GM23248 (cell line): Measurements from ENCODE around the gene NPHS2. TPM values are rescaled to one million over a fixed set of nuclear protein-coding genes. Genes with fewer than 3 reads are reported as not detected.
A peak's percentile ranks its signal among the peaks of the same experiment; 100 is the strongest.

Source experiments
- DNase-seq: peaks from one replicate; pipeline ENCODE4 v3.0.0-alpha.2; 2015
- H2AFZ ChIP-seq: fragments of 200-600 bp; sonication (generic); 2 replicates; pipeline ENCODE4 v1.6.1; 2016; ENCODE audit warnings: antibody characterized with exemption
- H3F3A ChIP-seq: fragments of 200-600 bp; sonication (generic); 2 replicates; pipeline ENCODE4 v1.6.1; 2016; ENCODE audit warnings: mild to moderate bottlenecking, antibody characterized with exemption, mixed run types; ENCODE audit not compliant: insufficient read depth
- H3K27ac ChIP-seq: fragments of 200-600 bp; sonication (generic); 2 replicates; pipeline ENCODE4 v1.5.1; 2016; ENCODE audit warnings: mild to moderate bottlenecking
- H3K27me3 ChIP-seq: fragments of 200-600 bp; sonication (generic); replicated peaks from 2 replicates; pipeline ENCODE4 v1.6.1; 2016; ENCODE audit warnings: mild to moderate bottlenecking; ENCODE audit not compliant: insufficient read depth
- H3K36me3 ChIP-seq: fragments of 200-600 bp; sonication (generic); 2 replicates; pipeline ENCODE4 v1.6.1; 2016; ENCODE audit warnings: low read depth, mild to moderate bottlenecking
- H3K4me1 ChIP-seq: fragments of 200-600 bp; sonication (generic); 2 replicates; pipeline ENCODE4 v1.6.1; 2016; ENCODE audit warnings: mild to moderate bottlenecking; ENCODE audit not compliant: insufficient read depth
- H3K4me2 ChIP-seq: fragments of 200-600 bp; sonication (generic); one replicate; pipeline ENCODE4 v1.6.1; 2016; ENCODE audit warnings: mild to moderate bottlenecking; ENCODE audit not compliant: unreplicated experiment
- H3K4me3 ChIP-seq: fragments of 200-600 bp; sonication (generic); 2 replicates; pipeline ENCODE4 v1.5.1; 2016; ENCODE audit warnings: mild to moderate bottlenecking
- H3K79me2 ChIP-seq: fragments of 200-600 bp; sonication (generic); 2 replicates; pipeline ENCODE4 v1.6.1; 2016; ENCODE audit warnings: mild to moderate bottlenecking; ENCODE audit not compliant: insufficient read depth
- H3K9ac ChIP-seq: fragments of 200-600 bp; sonication (generic); 2 replicates; pipeline ENCODE4 v1.6.1; 2016; ENCODE audit warnings: mild to moderate bottlenecking
- H3K9me2 ChIP-seq: fragments of 200-600 bp; sonication (generic); 2 replicates; pipeline ENCODE4 v1.6.1; 2016; ENCODE audit warnings: mixed run types, mild to moderate bottlenecking, moderate library complexity; ENCODE audit not compliant: insufficient read depth
- H3K9me3 ChIP-seq: fragments of 200-600 bp; sonication (generic); one replicate; pipeline ENCODE4 v1.6.1; 2017; ENCODE audit warnings: low read depth
- H4K20me1 ChIP-seq: fragments of 200-600 bp; sonication (generic); 2 replicates; pipeline ENCODE4 v1.6.0; 2016; ENCODE audit not compliant: insufficient read depth
- EZH2 ChIP-seq: fragments of 200-600 bp; sonication (generic); IDR thresholded peaks from 2 replicates; pipeline ENCODE4 v1.6.1; 2018; ENCODE audit warnings: antibody characterized with exemption, mild to moderate bottlenecking; ENCODE audit not compliant: insufficient read depth, poor library complexity, severe bottlenecking
- EZH2phosphoT487 ChIP-seq: fragments of 200-600 bp; sonication (generic); IDR thresholded peaks from 2 replicates; pipeline ENCODE4 v1.6.1; 2018; ENCODE audit warnings: antibody characterized with exemption, moderate library complexity, mild to moderate bottlenecking, low read depth; ENCODE audit not compliant: insufficient read depth
- WGBS, 2 experiments: methylation state at CpG; one replicate each; pipeline ENCODE4 v1.1.6; 2015 to 2017; ENCODE audit warnings: low lambda C conversion rate in 2 of 2, low coverage in 1 of 2; ENCODE audit errors: missing lambda C conversion rate in 2 of 2; 5-methylcytosine and 5-hydroxymethylcytosine counted together
- in situ Hi-C: fragments of 300-500 bp; cut with MboI; formaldehyde crosslinking; loops from 2 replicates; pipeline ENCODE4 v1.15.0; 2020
- polyA plus RNA-seq: library from polyadenylated mRNA; unstranded; fragments of >200 nt; fragmentation: Nextera tagmentation; extraction: Ambion mirVana; gene quantifications from 2 replicates; pipeline ENCODE4 v1.2.1, GENCODE V29; 2016
- total RNA-seq: library from RNA; depleted of rRNA; stranded (reverse); fragments of >200 nt; shearing (Covaris generic); gene quantifications from 2 replicates; pipeline ENCODE4 v1.2.3, GENCODE V29; 2014

The NPHS2 gene
- total and polyA plus RNA-seq, 2 experiments from 2014 or later, result not detected

DNA sequence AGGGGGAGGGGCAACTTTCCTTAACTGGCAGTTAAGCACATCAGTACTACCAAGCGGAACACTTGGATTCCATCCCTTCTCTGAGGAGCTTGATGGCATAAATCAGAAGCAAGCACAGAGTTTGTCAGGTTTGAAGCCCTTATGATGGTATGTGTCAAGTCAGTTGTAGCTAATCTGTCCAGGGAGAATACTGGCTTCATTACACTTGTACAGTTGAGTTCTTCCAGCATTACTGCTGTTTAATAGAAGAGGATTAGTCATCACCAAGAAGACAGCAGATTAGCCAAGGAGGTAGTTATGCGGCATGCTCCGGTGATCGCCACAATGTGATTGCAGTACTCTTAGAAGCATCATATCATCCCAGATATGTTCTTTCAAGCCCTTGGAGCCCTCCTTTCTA, 13.8 kb upstream of the NPHS2 start:
- no peak overlapping the region for H3K4me3 ChIP-seq
- no peaks in the 10 kb centered on the region for H3K9me3 ChIP-seq
- no peak overlapping the region for H2AFZ ChIP-seq
- no peaks in the 10 kb centered on the region for H3K4me1 ChIP-seq
- no peaks in the 10 kb centered on the region for H3K9me2 ChIP-seq
- H3K79me2 ChIP-seq, result no peaks in the 10 kb centered on the region
- H3K36me3 ChIP-seq, result no peaks in the 10 kb centered on the region
- in situ Hi-C loops, result no loop called here
- WGBS, 2 experiments, result 33 to 39% methylated on average over 4 of the region's 4 CpGs
- DNase-seq, result peak; percentile 8
- no peak overlapping the region for H3K4me2 ChIP-seq
- TF ChIP-seq EZH2phosphoT487 (no peak), EZH2 (no peak)
- no peaks in the 10 kb centered on the region for H3F3A ChIP-seq
- no peak overlapping the region for H3K27ac ChIP-seq
- H3K9ac ChIP-seq, result no peak overlapping the region
- no peaks in the 10 kb centered on the region for H4K20me1 ChIP-seq
- H3K27me3 ChIP-seq, result peaks cover 46% of the 10 kb centered on the region

GRCh38 chr1:179588425-179589024, 12.8 kb upstream of the NPHS2 start:
- Histone ChIP-seq H3K4me2 (no peak overlapping the region), H3K79me2 (no peaks in the 10 kb centered on the region), H3K27ac (no peak overlapping the region), H3K9ac (no peak overlapping the region), H3K9me3 (no peaks in the 10 kb centered on the region), H2AFZ (no peak overlapping the region), H3K4me3 (no peak overlapping the region), H3K36me3 (no peaks in the 10 kb centered on the region), H3F3A (no peaks in the 10 kb centered on the region), H3K27me3 (peaks cover 38% of the 10 kb centered on the region), H3K9me2 (no peaks in the 10 kb centered on the region), H3K4me1 (no peaks in the 10 kb centered on the region), H4K20me1 (no peaks in the 10 kb centered on the region)
- no peak for DNase-seq
- in situ Hi-C loops, result no loop called here
- 81 to 83% methylated on average over 18 of the region's 18 CpGs for WGBS, 2 experiments
- TF ChIP-seq EZH2 (no peak), EZH2phosphoT487 (no peak)

GRCh38 chr1:179587336-179587735, 11.6 kb upstream of the NPHS2 start:
- Histone ChIP-seq H3F3A (no peaks in the 10 kb centered on the region), H3K4me1 (no peaks in the 10 kb centered on the region), H3K4me2 (no peak overlapping the region), H3K36me3 (no peaks in the 10 kb centered on the region), H3K27ac (no peak overlapping the region), H3K9me2 (no peaks in the 10 kb centered on the region), H3K9me3 (no peaks in the 10 kb centered on the region), H2AFZ (no peak overlapping the region), H3K79me2 (no peaks in the 10 kb centered on the region), H4K20me1 (no peaks in the 10 kb centered on the region), H3K4me3 (no peak overlapping the region), H3K9ac (no peak overlapping the region), H3K27me3 (peaks cover 30% of the 10 kb centered on the region)
- no peak for DNase-seq
- in situ Hi-C loops, result no loop called here
- 61 to 71% methylated on average over 6 of the region's 6 CpGs for whole genome bisulfite sequencing, 2 experiments
- TF ChIP-seq EZH2phosphoT487 (no peak), EZH2 (no peak)

DNA sequence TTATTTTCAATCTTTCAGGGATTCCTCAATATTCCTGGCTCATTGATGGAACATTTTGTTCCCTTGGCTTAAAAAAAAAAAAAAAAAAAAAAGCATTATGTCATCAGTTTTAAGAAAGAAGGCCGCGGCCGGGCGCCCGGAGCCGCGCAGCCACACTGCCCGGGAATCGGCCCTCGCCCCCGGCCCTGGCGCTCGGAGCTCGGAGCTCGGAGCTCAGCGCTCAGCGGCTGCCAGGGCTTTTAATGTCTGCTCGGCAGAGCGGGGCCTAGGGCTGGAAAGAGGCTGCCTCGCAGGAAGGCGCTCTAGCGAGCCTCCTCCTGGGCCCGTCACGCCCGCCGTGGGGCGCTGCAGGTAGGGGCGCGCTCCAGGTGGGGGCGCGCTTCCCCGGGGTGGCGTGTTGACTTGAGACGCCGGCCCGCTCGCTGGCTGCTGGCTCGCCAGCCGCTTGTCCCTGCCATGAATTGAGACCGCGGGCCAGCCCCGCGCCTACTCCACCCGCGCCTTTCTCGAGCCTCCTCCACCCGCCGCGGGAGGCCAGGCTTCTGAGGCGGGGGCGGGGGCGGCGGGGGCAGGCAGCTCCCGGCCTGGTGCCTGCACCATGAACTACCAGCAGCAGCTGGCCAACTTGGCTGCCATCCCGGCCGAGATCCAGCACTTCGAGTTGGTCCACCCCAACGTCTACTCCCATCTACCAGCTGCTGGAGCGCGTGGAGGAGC, 10.5 kb upstream of the NPHS2 start:
- in situ Hi-C loops, result no loop called here
- 4 to 6% methylated on average over 42 to 44 of the region's 60 CpGs for WGBS, 2 experiments
- H3K4me3 ChIP-seq, result peak overlapping the region; percentile 46
- no peak overlapping the region for H2AFZ ChIP-seq
- no peak overlapping the region for H3K27ac ChIP-seq
- H3F3A ChIP-seq, result no peaks in the 10 kb centered on the region
- no peaks in the 10 kb centered on the region for H3K36me3 ChIP-seq
- H3K79me2 ChIP-seq, result no peaks in the 10 kb centered on the region
- H3K27me3 ChIP-seq, result peaks cover 28% of the 10 kb centered on the region
- H3K4me1 ChIP-seq, result no peaks in the 10 kb centered on the region
- no peaks in the 10 kb centered on the region for H4K20me1 ChIP-seq
- H3K9me2 ChIP-seq, result no peaks in the 10 kb centered on the region
- H3K9me3 ChIP-seq, result no peaks in the 10 kb centered on the region
- peak; percentile 46 for DNase-seq
- TF ChIP-seq EZH2phosphoT487 (no peak), EZH2 (no peak)
- H3K9ac ChIP-seq, result no peak overlapping the region
- peak overlapping the region; percentile 51 for H3K4me2 ChIP-seq
